ENCODE measurements around the gene ALOXE3.

GRCh38 chr17:8141045-8141444 lies 22.7 kb upstream of the ALOXE3 start:
- no peak for TF ChIP-seq MAX (IDR thresholded peaks at IDR 0.05; ENCODE audit: low read depth, low read length)
- TF ChIP-seq MYC (IDR thresholded peaks at IDR 0.05; ENCODE audit: low read depth, low read length): no peak
- no peak for TF ChIP-seq CTCF (IDR thresholded peaks at IDR 0.05; ENCODE audit: low read depth, low read length)
- TF ChIP-seq POLR2A (IDR thresholded peaks at IDR 0.05; ENCODE audit: extremely low read depth, insufficient read length): no peak
